ENCODE measurements around the gene EPB41L2.
"Not testable (repeated sequence)": the region's sequence is repeated elsewhere in the genome, so short reads cannot be mapped to it uniquely, and the experiment has no call there.

Gene EPB41L2

DNA sequence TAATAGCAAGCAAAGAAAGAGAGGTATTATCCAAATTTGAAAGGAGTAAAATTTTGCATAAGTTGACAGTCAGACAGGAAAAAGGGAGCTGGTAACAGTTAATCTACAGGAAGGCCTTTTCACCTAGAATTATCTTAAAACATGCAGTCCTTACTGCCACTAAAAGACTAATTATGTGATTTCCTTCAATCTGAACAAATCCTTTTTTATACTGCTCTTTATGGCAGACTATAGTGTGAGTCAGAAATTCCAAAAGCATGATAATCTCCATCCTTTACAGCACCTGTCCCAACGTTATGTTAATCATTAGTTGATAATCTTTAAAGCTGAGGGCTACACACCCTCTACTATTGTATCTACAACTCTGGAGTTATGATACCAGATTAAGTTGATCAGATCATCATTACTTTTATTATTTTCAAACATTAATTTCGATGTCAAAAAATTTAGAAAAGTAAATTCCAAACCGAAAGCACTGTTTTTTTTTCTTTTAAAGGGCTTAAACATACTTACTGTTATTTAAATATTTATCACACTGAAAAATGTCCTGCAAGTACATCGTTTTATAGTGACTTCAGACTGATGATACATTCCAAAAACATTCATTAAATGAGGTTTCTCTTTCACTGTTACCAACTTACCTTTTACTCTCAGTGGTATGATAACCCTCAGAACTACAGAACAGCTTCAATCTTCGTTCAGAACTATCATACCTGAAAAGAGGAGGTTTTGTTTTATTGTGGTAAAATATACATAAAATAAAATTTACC lies 39.1 kb upstream of the EPB41L2 start:
- no peaks in the 10 kb centered on the region for H3K4me1 ChIP-seq
- H3K27me3 ChIP-seq (ENCODE audit: control insufficient read depth, insufficient read depth, low read length): no peaks in the 10 kb centered on the region
- H3K4me3 ChIP-seq (ENCODE audit: low read depth, low read length): no peak overlapping the region
- no peak overlapping the region for H3K4me2 ChIP-seq (ENCODE audit: low read length)
- no peak overlapping the region for H3K9ac ChIP-seq
- H3K79me2 ChIP-seq: no peaks in the 10 kb centered on the region
- no peaks in the 10 kb centered on the region for H3K36me3 ChIP-seq (ENCODE audit: control insufficient read depth, insufficient read depth, low read length)
- TF ChIP-seq, protein P1, sequence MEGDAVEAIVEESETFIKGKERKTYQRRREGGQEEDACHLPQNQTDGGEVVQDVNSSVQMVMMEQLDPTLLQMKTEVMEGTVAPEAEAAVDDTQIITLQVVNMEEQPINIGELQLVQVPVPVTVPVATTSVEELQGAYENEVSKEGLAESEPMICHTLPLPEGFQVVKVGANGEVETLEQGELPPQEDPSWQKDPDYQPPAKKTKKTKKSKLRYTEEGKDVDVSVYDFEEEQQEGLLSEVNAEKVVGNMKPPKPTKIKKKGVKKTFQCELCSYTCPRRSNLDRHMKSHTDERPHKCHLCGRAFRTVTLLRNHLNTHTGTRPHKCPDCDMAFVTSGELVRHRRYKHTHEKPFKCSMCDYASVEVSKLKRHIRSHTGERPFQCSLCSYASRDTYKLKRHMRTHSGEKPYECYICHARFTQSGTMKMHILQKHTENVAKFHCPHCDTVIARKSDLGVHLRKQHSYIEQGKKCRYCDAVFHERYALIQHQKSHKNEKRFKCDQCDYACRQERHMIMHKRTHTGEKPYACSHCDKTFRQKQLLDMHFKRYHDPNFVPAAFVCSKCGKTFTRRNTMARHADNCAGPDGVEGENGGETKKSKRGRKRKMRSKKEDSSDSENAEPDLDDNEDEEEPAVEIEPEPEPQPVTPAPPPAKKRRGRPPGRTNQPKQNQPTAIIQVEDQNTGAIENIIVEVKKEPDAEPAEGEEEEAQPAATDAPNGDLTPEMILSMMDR (IDR thresholded peaks at IDR 0.05): no peak
- H3K27ac ChIP-seq: no peak overlapping the region
- no peaks in the 10 kb centered on the region for H3K9me3 ChIP-seq (ENCODE audit: control insufficient read depth, low read length)
- peak overlapping the region; percentile 17 for H2AFZ ChIP-seq

DNA sequence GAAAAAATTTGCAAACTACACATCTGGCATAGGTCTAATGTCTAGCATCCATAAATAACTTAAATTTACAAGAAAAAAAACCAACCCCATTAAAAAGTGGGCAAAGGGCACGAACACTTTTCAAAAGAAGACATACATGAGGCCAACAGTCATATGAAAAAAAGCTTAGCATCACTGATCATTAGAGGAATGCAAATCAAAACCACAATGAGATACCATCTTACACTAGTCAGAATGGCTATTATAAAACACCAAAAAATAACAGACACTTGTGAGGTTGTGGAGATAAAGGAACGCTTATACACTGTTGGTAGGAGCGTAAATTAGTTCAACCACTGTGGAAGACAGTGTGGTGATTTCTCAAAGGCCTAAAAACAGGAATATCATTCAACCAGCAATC lies 33.7 kb upstream of the EPB41L2 start:
- Histone ChIP-seq H2AFZ (no peak overlapping the region), H3K4me2 (ENCODE audit: low read length) (no peak overlapping the region), H3K79me2 (no peaks in the 10 kb centered on the region), H3K36me3 (ENCODE audit: control insufficient read depth, insufficient read depth, low read length) (no peaks in the 10 kb centered on the region), H3K27me3 (ENCODE audit: control insufficient read depth, insufficient read depth, low read length) (no peaks in the 10 kb centered on the region), H3K9me3 (ENCODE audit: control insufficient read depth, low read length) (no peaks in the 10 kb centered on the region), H3K27ac (no peak overlapping the region), H3K4me1 (no peaks in the 10 kb centered on the region), H3K9ac (no peak overlapping the region), H3K4me3 (ENCODE audit: low read depth, low read length) (no peak overlapping the region)
- TF ChIP-seq, protein P1 (IDR thresholded peaks at IDR 0.05): no peak

GRCh38 chr6:131093334-131093733 lies 30.3 kb upstream of the EPB41L2 start:
- Histone ChIP-seq H3K4me2 (ENCODE audit: low read length) (no peak overlapping the region), H3K4me3 (ENCODE audit: low read depth, low read length) (no peak overlapping the region), H3K4me1 (no peaks in the 10 kb centered on the region), H3K79me2 (no peaks in the 10 kb centered on the region), H3K27ac (no peak overlapping the region), H3K36me3 (ENCODE audit: control insufficient read depth, insufficient read depth, low read length) (no peaks in the 10 kb centered on the region), H2AFZ (no peak overlapping the region), H3K27me3 (ENCODE audit: control insufficient read depth, insufficient read depth, low read length) (no peaks in the 10 kb centered on the region), H3K9me3 (ENCODE audit: control insufficient read depth, low read length) (no peaks in the 10 kb centered on the region), H3K9ac (no peak overlapping the region)
- TF ChIP-seq, protein P1 (IDR thresholded peaks at IDR 0.05): no peak

DNA sequence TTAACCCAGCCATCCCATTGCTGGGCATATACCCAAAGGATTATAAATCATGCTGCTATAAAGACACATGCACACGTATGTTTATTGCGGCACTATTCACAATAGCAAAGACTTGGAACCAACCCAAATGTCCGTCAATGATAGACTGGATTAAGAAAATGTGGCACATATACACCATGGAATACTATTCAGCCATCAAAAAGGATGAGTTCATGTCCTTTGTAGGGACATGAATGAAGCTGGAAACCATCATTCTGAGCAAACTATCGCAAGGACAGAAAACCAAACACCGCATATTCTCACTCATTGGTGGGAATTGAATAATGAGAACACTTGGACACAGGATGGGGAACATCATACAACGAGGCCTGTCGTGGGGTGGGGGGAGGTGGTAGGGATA lies 28.9 kb upstream of the EPB41L2 start:
- H2AFZ ChIP-seq: not testable (repeated sequence)

DNA sequence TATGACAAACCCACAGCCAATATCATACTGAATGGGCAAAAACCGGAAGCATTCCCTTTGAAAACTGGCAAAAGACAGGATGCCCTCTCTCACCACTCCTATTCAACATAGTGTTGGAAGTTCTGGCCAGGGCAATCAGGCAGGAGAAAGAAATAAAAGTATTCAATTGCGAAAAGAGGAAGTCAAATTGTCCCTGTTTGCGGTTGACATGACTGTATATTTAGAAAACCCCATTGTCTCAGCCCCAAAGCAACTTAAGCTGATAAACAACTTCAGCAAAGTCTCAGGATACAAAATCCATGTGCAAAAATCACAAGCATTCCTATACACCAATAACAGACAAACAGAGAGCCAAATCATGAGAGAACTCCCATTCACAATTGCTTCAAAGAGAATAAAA lies 27.3 kb upstream of the EPB41L2 start:
- H3K9ac ChIP-seq; H3K4me1 ChIP-seq; H3K9me3 ChIP-seq (ENCODE audit: control insufficient read depth, low read length); H3K27me3 ChIP-seq (ENCODE audit: control insufficient read depth, insufficient read depth, low read length); H2AFZ ChIP-seq; H3K27ac ChIP-seq; H3K36me3 ChIP-seq (ENCODE audit: control insufficient read depth, insufficient read depth, low read length); H3K4me3 ChIP-seq (ENCODE audit: low read depth, low read length); H3K79me2 ChIP-seq; H3K4me2 ChIP-seq (ENCODE audit: low read length): not testable (repeated sequence)

More for the DNA sequence above, 28.9 kb upstream of the EPB41L2 start:
- not testable (repeated sequence) for H3K27ac ChIP-seq; H3K4me1 ChIP-seq; H3K36me3 ChIP-seq (ENCODE audit: control insufficient read depth, insufficient read depth, low read length); H3K27me3 ChIP-seq (ENCODE audit: control insufficient read depth, insufficient read depth, low read length); H3K9ac ChIP-seq; H3K9me3 ChIP-seq (ENCODE audit: control insufficient read depth, low read length); H3K79me2 ChIP-seq; H3K4me3 ChIP-seq (ENCODE audit: low read depth, low read length); H3K4me2 ChIP-seq (ENCODE audit: low read length)

GRCh38 chr6:131084982-131085381 lies 21.9 kb upstream of the EPB41L2 start:
- Histone ChIP-seq H3K27me3 (ENCODE audit: control insufficient read depth, insufficient read depth, low read length) (no peaks in the 10 kb centered on the region), H3K36me3 (ENCODE audit: control insufficient read depth, insufficient read depth, low read length) (no peaks in the 10 kb centered on the region), H3K9ac (no peak overlapping the region), H3K27ac (no peak overlapping the region), H3K9me3 (ENCODE audit: control insufficient read depth, low read length) (no peaks in the 10 kb centered on the region), H3K79me2 (no peaks in the 10 kb centered on the region), H2AFZ (no peak overlapping the region), H3K4me2 (ENCODE audit: low read length) (no peak overlapping the region), H3K4me3 (ENCODE audit: low read depth, low read length) (no peak overlapping the region), H3K4me1 (no peaks in the 10 kb centered on the region)
- TF ChIP-seq, protein P1 (IDR thresholded peaks at IDR 0.05): no peak
